Measurements from ENCODE around the gene ZNF768.

The ZNF768 gene

DNA sequence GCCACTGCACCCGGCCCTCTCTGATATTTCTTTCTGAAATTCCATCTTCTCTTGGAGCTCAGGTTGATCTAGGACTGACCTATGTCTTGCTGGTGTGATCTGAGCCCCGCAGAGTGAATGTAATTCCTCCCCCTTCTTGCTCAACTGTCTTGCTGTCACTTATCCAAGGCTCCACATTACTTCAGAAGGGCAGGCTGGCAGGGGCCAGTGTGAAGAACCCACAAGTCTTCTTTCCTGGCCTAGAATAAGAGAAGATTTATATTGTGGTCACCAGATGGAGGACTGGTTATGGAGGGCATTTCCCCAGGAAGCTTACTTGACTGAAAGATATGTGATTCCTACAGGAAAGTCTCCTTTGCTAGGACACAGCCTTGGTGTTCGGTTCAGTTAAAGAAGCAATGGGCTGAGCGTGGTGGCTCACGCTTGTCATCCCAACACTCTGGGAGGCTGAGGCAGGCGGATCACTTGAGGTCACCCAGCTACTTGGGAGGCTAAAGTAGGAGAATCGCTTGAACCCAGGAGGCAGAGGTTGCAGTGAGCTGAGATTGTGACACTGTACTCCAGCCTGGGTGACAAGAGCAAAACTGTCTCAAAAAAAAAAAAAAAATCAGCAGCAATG is 40.4 kb downstream of the ZNF768 start:
- Histone ChIP-seq H3K79me2 (ENCODE audit: insufficient read depth, low read depth) (no peaks in the 10 kb centered on the region), H3K27ac (no peak overlapping the region), H4K20me1 (ENCODE audit: insufficient read depth) (no peaks in the 10 kb centered on the region), H3K4me3 (IDR thresholded peaks at IDR 0.05; ENCODE audit: insufficient read depth, low read depth, low read length) (no peak overlapping the region), H2AFZ (ENCODE audit: low read depth) (no peak overlapping the region), H3K9ac (no peak overlapping the region), H3K36me3 (ENCODE audit: insufficient read depth) (no peaks in the 10 kb centered on the region), H3K4me2 (no peak overlapping the region), H3K4me1 (ENCODE audit: low read depth, poor library complexity, severe bottlenecking) (no peaks in the 10 kb centered on the region), H3K27me3 (ENCODE audit: insufficient read depth, low read depth) (no peaks in the 10 kb centered on the region)
- TF ChIP-seq CTCF (conservative IDR thresholded peaks at IDR 0.05; ENCODE audit: low read depth, low read length) = no peak

GRCh38 chr16:30484887-30485286 is 41.5 kb downstream of the ZNF768 start:
- Histone ChIP-seq H3K27ac (no peak overlapping the region), H2AFZ (ENCODE audit: low read depth) (no peak overlapping the region), H3K9ac (no peak overlapping the region), H3K4me1 (ENCODE audit: low read depth, poor library complexity, severe bottlenecking) (no peaks in the 10 kb centered on the region), H4K20me1 (ENCODE audit: insufficient read depth) (no peaks in the 10 kb centered on the region), H3K4me3 (IDR thresholded peaks at IDR 0.05; ENCODE audit: insufficient read depth, low read depth, low read length) (no peak overlapping the region), H3K36me3 (ENCODE audit: insufficient read depth) (no peaks in the 10 kb centered on the region), H3K79me2 (ENCODE audit: insufficient read depth, low read depth) (no peaks in the 10 kb centered on the region), H3K27me3 (ENCODE audit: insufficient read depth, low read depth) (no peaks in the 10 kb centered on the region), H3K4me2 (no peak overlapping the region)
- no peak for TF ChIP-seq CTCF (conservative IDR thresholded peaks at IDR 0.05; ENCODE audit: low read depth, low read length)

DNA sequence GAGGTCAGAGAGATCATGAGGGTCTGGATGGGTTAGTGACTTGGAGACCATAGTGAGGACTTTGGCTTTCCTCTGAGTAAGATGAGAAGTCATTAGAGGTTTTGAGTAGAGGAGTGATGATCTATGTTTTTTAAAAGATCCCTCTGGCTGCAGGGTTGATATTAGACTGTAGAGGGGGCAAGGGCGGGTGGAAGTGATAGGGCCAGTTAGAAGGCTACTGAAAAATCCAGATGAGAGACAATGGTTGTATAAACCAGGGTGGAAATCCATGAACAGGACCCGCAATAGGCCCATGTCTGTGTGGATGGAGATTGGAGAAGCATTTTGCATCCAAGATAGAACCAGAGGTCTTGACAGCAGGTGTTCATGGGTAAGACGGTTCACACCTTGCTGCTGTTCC is 44.0 kb downstream of the ZNF768 start:
- H3K4me2 ChIP-seq = no peak overlapping the region
- H3K27me3 ChIP-seq (ENCODE audit: insufficient read depth, low read depth) = no peaks in the 10 kb centered on the region
- no peak overlapping the region for H3K27ac ChIP-seq
- no peak overlapping the region for H2AFZ ChIP-seq (ENCODE audit: low read depth)
- no peak for TF ChIP-seq CTCF (conservative IDR thresholded peaks at IDR 0.05; ENCODE audit: low read depth, low read length)
- H4K20me1 ChIP-seq (ENCODE audit: insufficient read depth) = no peaks in the 10 kb centered on the region
- H3K79me2 ChIP-seq (ENCODE audit: insufficient read depth, low read depth) = no peaks in the 10 kb centered on the region
- H3K36me3 ChIP-seq (ENCODE audit: insufficient read depth) = no peaks in the 10 kb centered on the region
- no peak overlapping the region for H3K4me3 ChIP-seq (IDR thresholded peaks at IDR 0.05; ENCODE audit: insufficient read depth, low read depth, low read length)
- H3K4me1 ChIP-seq (ENCODE audit: low read depth, poor library complexity, severe bottlenecking) = no peaks in the 10 kb centered on the region
- no peak overlapping the region for H3K9ac ChIP-seq

GRCh38 chr16:30481381-30481780 is 45.0 kb downstream of the ZNF768 start:
- Histone ChIP-seq H3K4me2 (no peak overlapping the region), H4K20me1 (ENCODE audit: insufficient read depth) (no peaks in the 10 kb centered on the region), H3K27me3 (ENCODE audit: insufficient read depth, low read depth) (no peaks in the 10 kb centered on the region), H3K4me3 (IDR thresholded peaks at IDR 0.05; ENCODE audit: insufficient read depth, low read depth, low read length) (no peak overlapping the region), H3K9ac (no peak overlapping the region), H2AFZ (ENCODE audit: low read depth) (no peak overlapping the region), H3K36me3 (ENCODE audit: insufficient read depth) (no peaks in the 10 kb centered on the region), H3K27ac (no peak overlapping the region), H3K4me1 (ENCODE audit: low read depth, poor library complexity, severe bottlenecking) (no peaks in the 10 kb centered on the region), H3K79me2 (ENCODE audit: insufficient read depth, low read depth) (no peaks in the 10 kb centered on the region)
- TF ChIP-seq CTCF (conservative IDR thresholded peaks at IDR 0.05; ENCODE audit: low read depth, low read length) = no peak

Data from KMS-11 (cell line).